Lung (tissue), 12 donors: ENCODE results near the gene LMX1B. TPM values are rescaled to one million over a fixed set of nuclear protein-coding genes. Genes with fewer than 3 reads are reported as not detected.

ENCODE experiments used
- ATAC-seq: fragments of 200-7000 bp; cut with Tn5 transposase; one replicate; pipeline ENCODE4 v1.9.1; 2020; ENCODE audit warnings: moderate number of reproducible peaks; ENCODE audit not compliant: insufficient read depth, low FRiP score
- DNase-seq, 3 donors: peaks; one replicate each; pipeline ENCODE4 v3.0.0-alpha.2; 2013 to 2017
- H3K27ac ChIP-seq, 2 donors: one replicate each; pipeline ENCODE4 v1.5.1; 2013; ENCODE audit warnings: mild to moderate bottlenecking in 2 of 2, moderate library complexity in 2 of 2, control low read depth in 1 of 2, inconsistent platforms in 1 of 2, low read depth in 1 of 2, low read length in 1 of 2
- H3K27me3 ChIP-seq, 3 donors: one replicate each; pipeline ENCODE4 v1.5.1; 2013; ENCODE audit warnings: low read length in 2 of 3; ENCODE audit not compliant: control insufficient read depth in 3 of 3, insufficient read depth in 3 of 3
- H3K36me3 ChIP-seq, 4 donors: one replicate each; pipeline ENCODE4 v1.5.1; 2013; ENCODE audit warnings: low read length in 4 of 4, mild to moderate bottlenecking in 1 of 4, moderate library complexity in 1 of 4; ENCODE audit not compliant: control insufficient read depth in 4 of 4, insufficient read depth in 4 of 4
- H3K4me1 ChIP-seq, 5 donors: one replicate each; pipeline ENCODE4 v1.5.1; 2013; ENCODE audit warnings: low read length in 5 of 5, mild to moderate bottlenecking in 2 of 5, moderate library complexity in 1 of 5; ENCODE audit not compliant: control insufficient read depth in 5 of 5, insufficient read depth in 5 of 5
- H3K4me3 ChIP-seq: one replicate; pipeline ENCODE4 v1.5.1; 2013; ENCODE audit warnings: mild to moderate bottlenecking, control low read depth, moderate library complexity
- H3K9ac ChIP-seq, 2 donors: one replicate each; pipeline ENCODE4 v1.5.1; 2013; ENCODE audit warnings: low read length in 2 of 2, control low read depth in 1 of 2; ENCODE audit not compliant: insufficient read depth in 1 of 2
- H3K9me3 ChIP-seq, 4 donors: one replicate each; pipeline ENCODE4 v1.5.1; 2013; ENCODE audit warnings: low read length in 3 of 4, mild to moderate bottlenecking in 1 of 4, moderate library complexity in 1 of 4; ENCODE audit not compliant: control insufficient read depth in 4 of 4, insufficient read depth in 3 of 4
- WGBS, 2 donors: extraction: QIAGEN DNeasy Blood & Tissue Kit; methylation state at CpG; one replicate each; pipeline ENCODE4 v1.1.7; 2013; 5-methylcytosine and 5-hydroxymethylcytosine counted together
- polyA plus RNA-seq, 2 donors: library from polyadenylated mRNA; stranded (reverse); fragments of 200-250 nt; gene quantifications; one replicate each; pipeline ENCODE4 v1.2.1, GENCODE V29; 2013
- total RNA-seq, 2 donors: library from RNA; depleted of rRNA in 1 of 2; stranded (reverse); fragments of >200 nt in 1 of 2; gene quantifications; one replicate each; pipeline ENCODE4 v1.2.1, GENCODE V29; 2014 to 2021
- TF ChIP-seq, protein P1 (sequence below): IDR thresholded peaks from 2 replicates; pipeline ENCODE4 v1.5.1; 2012; ENCODE audit warnings: mild to moderate bottlenecking; ENCODE audit errors: control extremely low read depth, extremely low read depth
- donor health status: control.
- donor health status: control.
- donor health status: Bipolar disorder and iron deficiency.
- donor health status: healthy.
- donor health status: DM: yes; HTN: yes; CAD: no.

The LMX1B gene
- total and polyA plus RNA-seq, 4 donors: under 0.01 to 0.77 (median 0.10) TPM

DNA sequence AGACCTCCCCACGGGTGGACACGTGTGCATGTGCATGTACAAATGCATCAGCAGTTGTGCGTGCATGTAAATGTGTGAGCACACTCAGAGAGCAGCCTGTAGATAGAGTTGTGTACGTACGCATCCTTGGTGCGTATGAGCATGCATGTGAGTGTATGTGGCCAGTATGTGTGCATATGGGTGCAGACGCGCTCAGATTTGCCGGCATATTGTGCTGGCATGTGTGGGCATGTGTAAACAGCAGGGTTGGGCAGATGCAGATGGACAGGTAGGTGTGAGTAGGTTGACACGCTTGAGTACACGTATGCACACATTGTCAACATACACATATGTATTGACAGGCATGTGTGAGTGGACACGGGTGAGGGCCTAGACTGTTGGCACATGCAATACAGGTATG, 56.5 kb downstream of the LMX1B start:
- Histone ChIP-seq H3K9me3 (peaks cover 0 to 2% (median 0%) of the 10 kb centered on the region in 4 donors), H3K27me3 (peaks cover 4 to 37% (median 19%) of the 10 kb centered on the region in 3 donors), H3K36me3 (no peaks in the 10 kb centered on the region), H3K4me3 (no peak overlapping the region), H3K9ac (no peak overlapping the region), H3K27ac (no peak overlapping the region), H3K4me1 (peaks cover 0 to 36% (median 5%) of the 10 kb centered on the region in 5 donors)
- DNase-seq (no peak), ATAC-seq (no peak)
- TF ChIP-seq, protein P1, sequence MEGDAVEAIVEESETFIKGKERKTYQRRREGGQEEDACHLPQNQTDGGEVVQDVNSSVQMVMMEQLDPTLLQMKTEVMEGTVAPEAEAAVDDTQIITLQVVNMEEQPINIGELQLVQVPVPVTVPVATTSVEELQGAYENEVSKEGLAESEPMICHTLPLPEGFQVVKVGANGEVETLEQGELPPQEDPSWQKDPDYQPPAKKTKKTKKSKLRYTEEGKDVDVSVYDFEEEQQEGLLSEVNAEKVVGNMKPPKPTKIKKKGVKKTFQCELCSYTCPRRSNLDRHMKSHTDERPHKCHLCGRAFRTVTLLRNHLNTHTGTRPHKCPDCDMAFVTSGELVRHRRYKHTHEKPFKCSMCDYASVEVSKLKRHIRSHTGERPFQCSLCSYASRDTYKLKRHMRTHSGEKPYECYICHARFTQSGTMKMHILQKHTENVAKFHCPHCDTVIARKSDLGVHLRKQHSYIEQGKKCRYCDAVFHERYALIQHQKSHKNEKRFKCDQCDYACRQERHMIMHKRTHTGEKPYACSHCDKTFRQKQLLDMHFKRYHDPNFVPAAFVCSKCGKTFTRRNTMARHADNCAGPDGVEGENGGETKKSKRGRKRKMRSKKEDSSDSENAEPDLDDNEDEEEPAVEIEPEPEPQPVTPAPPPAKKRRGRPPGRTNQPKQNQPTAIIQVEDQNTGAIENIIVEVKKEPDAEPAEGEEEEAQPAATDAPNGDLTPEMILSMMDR: no peak
- 91 to 94% methylated on average over 12 of the region's 12 CpGs for WGBS, 2 donors

DNA sequence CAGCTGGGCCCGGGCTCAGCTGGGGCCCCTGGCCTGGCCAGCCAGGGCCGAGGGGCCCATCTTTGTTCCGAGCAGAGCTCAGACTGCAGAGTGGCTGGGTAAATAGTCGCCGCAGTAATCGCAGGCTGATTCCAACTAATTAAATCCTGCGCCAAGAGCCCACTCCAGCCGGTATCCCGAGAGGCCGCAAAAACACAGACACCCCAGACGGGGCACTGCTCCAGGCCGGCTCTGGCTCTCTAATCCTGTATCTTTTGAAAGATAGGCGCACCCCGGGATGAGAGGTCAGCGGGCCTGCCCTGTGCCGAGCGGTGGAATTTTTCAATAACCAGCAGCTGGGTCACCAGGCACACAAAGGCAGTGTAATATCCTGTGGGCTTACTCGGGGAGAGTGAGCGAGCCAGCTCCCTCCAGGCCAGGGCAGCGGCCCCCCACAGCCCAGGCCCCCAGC, 57.7 kb downstream of the LMX1B start:
- 16 to 28% methylated on average over 20 of the region's 20 CpGs for WGBS, 2 donors
- TF ChIP-seq, protein P1: no peak
- Histone ChIP-seq H3K4me3 (no peak overlapping the region), H3K9me3 (peaks cover 0 to 2% (median 0%) of the 10 kb centered on the region in 4 donors), H3K36me3 (no peaks in the 10 kb centered on the region), H3K27me3 (peaks cover 0 to 37% (median 25%) of the 10 kb centered on the region in 3 donors), H3K9ac (no peak overlapping the region), H3K4me1 (peaks cover 0 to 30% (median 5%) of the 10 kb centered on the region in 5 donors), H3K27ac (no peak overlapping the region)
- peak; percentile 65 to 72 (median 70) for DNase-seq
- no peak for ATAC-seq

- H3K9ac ChIP-seq: no peak overlapping the region
- peaks cover 0 to 42% (median 29%) of the 10 kb centered on the region in 3 donors for H3K27me3 ChIP-seq
- peaks cover 0 to 2% (median 0%) of the 10 kb centered on the region in 4 donors for H3K9me3 ChIP-seq
- no peak for ATAC-seq
- DNase-seq: no peak
- no peaks in the 10 kb centered on the region for H3K36me3 ChIP-seq
- H3K27ac ChIP-seq: no peak overlapping the region
- H3K4me3 ChIP-seq: no peak overlapping the region
- H3K4me1 ChIP-seq: peaks cover 0 to 30% (median 5%) of the 10 kb centered on the region in 5 donors
- TF ChIP-seq, protein P1: no peak
- WGBS, 2 donors: 57 to 64% methylated on average over 6 of the region's 6 CpGs
These were observed 58.3 kb downstream of the LMX1B start for GRCh38 chr9:126671983-126672382.
